DND-41 (cell line): ENCODE data around the gene BEST3.

Experiments used
- ATAC-seq: fragments of 200-7000 bp; cut with Tn5 transposase; 3 replicates; pipeline ENCODE4 v1.9.1; 2021; ENCODE audit warnings: low read depth; ENCODE audit not compliant: insufficient read depth
- DNase-seq: peaks from one replicate; pipeline ENCODE4 v3.0.0-alpha.2; 2020
- H2AFZ ChIP-seq: 2 replicates; pipeline ENCODE4 v1.6.0; 2012; ENCODE audit warnings: low read depth, low read length
- H3K27ac ChIP-seq: 2 replicates; pipeline ENCODE4 v1.5.1; 2012; ENCODE audit warnings: low read length, inconsistent platforms
- H3K27me3 ChIP-seq: fragments of 200-600 bp; sonication (generic); 2 replicates; pipeline ENCODE4 v1.6.0; 2012; ENCODE audit warnings: low read length, mild to moderate bottlenecking, inconsistent platforms; ENCODE audit not compliant: insufficient read depth, poor library complexity
- H3K36me3 ChIP-seq: 2 replicates; pipeline ENCODE4 v1.5.1; 2012; ENCODE audit warnings: low read length, inconsistent platforms; ENCODE audit not compliant: insufficient read depth
- H3K4me1 ChIP-seq: 2 replicates; pipeline ENCODE4 v1.5.1; 2012; ENCODE audit warnings: mild to moderate bottlenecking, low read length; ENCODE audit not compliant: insufficient read depth
- H3K4me2 ChIP-seq: 2 replicates; pipeline ENCODE4 v1.6.0; 2012; ENCODE audit warnings: mild to moderate bottlenecking, moderate library complexity, low read length, inconsistent platforms; ENCODE audit not compliant: insufficient read depth
- H3K4me3 ChIP-seq, 2 experiments: fragments of 200-600 bp in 1 of 2; shearing (Covaris generic) in 1 of 2; 2 replicates each; pipeline ENCODE4 v1.5.1; 2012 to 2016; ENCODE audit warnings: inconsistent platforms in 2 of 2, low read length in 2 of 2, mild to moderate bottlenecking in 2 of 2, low read depth in 1 of 2, moderate library complexity in 1 of 2
- H3K79me2 ChIP-seq: 2 replicates; pipeline ENCODE4 v1.6.0; 2012; ENCODE audit warnings: low read length, inconsistent platforms; ENCODE audit not compliant: insufficient read depth
- H3K9ac ChIP-seq: 2 replicates; pipeline ENCODE4 v1.6.0; 2012; ENCODE audit warnings: low read depth, mild to moderate bottlenecking, inconsistent platforms, low read length, moderate library complexity
- H3K9me3 ChIP-seq: 2 replicates; pipeline ENCODE4 v1.5.1; 2012; ENCODE audit warnings: low read length, moderate library complexity, mild to moderate bottlenecking, inconsistent platforms; ENCODE audit not compliant: insufficient read depth, severe bottlenecking
- H4K20me1 ChIP-seq: 2 replicates; pipeline ENCODE4 v1.6.0; 2012; ENCODE audit warnings: low read length; ENCODE audit not compliant: insufficient read depth
- EZH2 ChIP-seq: IDR thresholded peaks from 3 replicates; pipeline ENCODE4 v1.6.1; 2012; ENCODE audit warnings: borderline replicate concordance, low read depth, mild to moderate bottlenecking, moderate library complexity, low read length, inconsistent platforms; ENCODE audit not compliant: severe bottlenecking
- TF ChIP-seq, protein P1 (sequence below): IDR thresholded peaks from 2 replicates; pipeline ENCODE4 v1.5.1; 2012; ENCODE audit warnings: borderline replicate concordance, low read length, moderate library complexity, mild to moderate bottlenecking; ENCODE audit not compliant: poor library complexity, severe bottlenecking; ENCODE audit errors: extremely low read depth

Gene BEST3

DNA sequence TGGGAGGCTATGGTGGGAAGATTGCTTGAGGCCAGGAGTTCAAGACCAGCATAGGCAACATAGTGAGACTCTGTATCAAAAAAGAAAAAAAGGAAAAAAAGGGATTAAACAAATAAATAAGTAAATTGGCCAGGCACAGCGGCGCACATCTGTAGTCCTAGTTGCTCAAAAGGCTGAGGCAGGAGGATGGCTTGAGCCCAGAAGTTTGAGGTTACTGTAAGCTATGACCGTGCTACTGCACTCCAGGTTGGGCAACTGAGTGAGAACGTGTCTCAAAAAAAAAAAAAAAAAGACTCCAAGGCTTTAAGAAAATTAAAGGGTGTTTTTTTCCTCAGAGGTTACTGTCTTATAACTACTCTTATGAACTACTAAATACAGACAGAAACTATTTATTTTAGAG, 11.7 kb downstream of the BEST3 start:
- Histone ChIP-seq H3K36me3 (no peaks in the 10 kb centered on the region), H3K27ac (no peak overlapping the region), H2AFZ (no peak overlapping the region), H3K9me3 (no peaks in the 10 kb centered on the region), H3K4me3 (no peak overlapping the region), H3K27me3 (peaks cover 4% of the 10 kb centered on the region), H3K4me2 (no peak overlapping the region), H3K79me2 (no peaks in the 10 kb centered on the region), H3K4me1 (no peaks in the 10 kb centered on the region), H4K20me1 (no peaks in the 10 kb centered on the region), H3K9ac (no peak overlapping the region)
- TF ChIP-seq, protein P1, sequence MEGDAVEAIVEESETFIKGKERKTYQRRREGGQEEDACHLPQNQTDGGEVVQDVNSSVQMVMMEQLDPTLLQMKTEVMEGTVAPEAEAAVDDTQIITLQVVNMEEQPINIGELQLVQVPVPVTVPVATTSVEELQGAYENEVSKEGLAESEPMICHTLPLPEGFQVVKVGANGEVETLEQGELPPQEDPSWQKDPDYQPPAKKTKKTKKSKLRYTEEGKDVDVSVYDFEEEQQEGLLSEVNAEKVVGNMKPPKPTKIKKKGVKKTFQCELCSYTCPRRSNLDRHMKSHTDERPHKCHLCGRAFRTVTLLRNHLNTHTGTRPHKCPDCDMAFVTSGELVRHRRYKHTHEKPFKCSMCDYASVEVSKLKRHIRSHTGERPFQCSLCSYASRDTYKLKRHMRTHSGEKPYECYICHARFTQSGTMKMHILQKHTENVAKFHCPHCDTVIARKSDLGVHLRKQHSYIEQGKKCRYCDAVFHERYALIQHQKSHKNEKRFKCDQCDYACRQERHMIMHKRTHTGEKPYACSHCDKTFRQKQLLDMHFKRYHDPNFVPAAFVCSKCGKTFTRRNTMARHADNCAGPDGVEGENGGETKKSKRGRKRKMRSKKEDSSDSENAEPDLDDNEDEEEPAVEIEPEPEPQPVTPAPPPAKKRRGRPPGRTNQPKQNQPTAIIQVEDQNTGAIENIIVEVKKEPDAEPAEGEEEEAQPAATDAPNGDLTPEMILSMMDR = no peak
- no peak for TF ChIP-seq EZH2
- no peak for DNase-seq
- ATAC-seq = no peak

DNA sequence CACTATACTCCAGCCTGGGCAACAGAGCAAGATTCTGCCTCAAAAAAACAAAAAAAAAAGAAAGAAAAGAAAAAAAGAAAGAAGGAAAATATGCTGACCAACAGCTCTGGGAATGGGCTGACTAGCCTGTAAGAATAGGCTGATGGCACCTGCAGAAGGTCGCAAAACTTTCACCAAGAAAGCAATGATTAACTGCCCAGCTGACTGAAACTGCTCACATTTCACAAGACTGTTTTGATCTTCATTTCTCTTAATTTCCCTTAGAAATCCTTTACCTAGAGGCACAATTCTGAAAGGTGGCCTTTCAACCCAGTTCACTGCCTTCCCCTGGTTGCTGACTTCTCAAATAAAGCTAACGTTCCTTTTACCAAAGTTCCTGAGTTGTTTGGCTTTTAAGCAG, 12.4 kb downstream of the BEST3 start:
- no peak for TF ChIP-seq EZH2
- TF ChIP-seq, protein P1 = no peak
- Histone ChIP-seq H3K4me2 (no peak overlapping the region), H3K9me3 (no peaks in the 10 kb centered on the region), H2AFZ (no peak overlapping the region), H4K20me1 (no peaks in the 10 kb centered on the region), H3K79me2 (no peaks in the 10 kb centered on the region), H3K36me3 (no peaks in the 10 kb centered on the region), H3K27ac (no peak overlapping the region), H3K9ac (no peak overlapping the region), H3K4me3 (no peak overlapping the region), H3K27me3 (peaks cover 4% of the 10 kb centered on the region), H3K4me1 (no peaks in the 10 kb centered on the region)
- DNase-seq (no peak), ATAC-seq (no peak)

DNA sequence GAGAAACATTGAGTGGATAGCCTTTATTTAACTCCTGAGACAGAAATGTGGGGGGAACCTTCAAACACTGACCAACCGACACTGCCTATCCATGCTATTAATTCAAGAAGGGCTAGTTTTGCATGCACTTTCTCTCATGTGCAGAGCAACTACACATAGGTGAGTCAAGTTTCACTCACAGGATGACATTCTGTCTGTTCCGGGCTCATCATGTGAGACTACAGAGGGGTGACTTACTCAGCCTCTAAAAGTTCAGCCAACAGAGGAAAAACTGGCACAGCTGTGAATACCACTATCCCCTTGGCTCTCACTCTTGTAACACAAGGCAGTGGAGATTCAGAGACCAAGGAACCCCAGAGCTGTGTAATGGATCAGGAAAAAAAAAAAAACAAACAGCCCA, 13.3 kb downstream of the BEST3 start:
- TF ChIP-seq, protein P1 = no peak
- TF ChIP-seq EZH2 = no peak
- Histone ChIP-seq H3K4me2 (no peak overlapping the region), H3K27me3 (peaks cover 4% of the 10 kb centered on the region), H4K20me1 (no peaks in the 10 kb centered on the region), H3K79me2 (no peaks in the 10 kb centered on the region), H3K27ac (no peak overlapping the region), H3K9ac (no peak overlapping the region), H3K4me3 (no peak overlapping the region), H3K9me3 (no peaks in the 10 kb centered on the region), H2AFZ (no peak overlapping the region), H3K4me1 (no peaks in the 10 kb centered on the region), H3K36me3 (no peaks in the 10 kb centered on the region)
- DNase-seq (no peak), ATAC-seq (no peak)

DNA sequence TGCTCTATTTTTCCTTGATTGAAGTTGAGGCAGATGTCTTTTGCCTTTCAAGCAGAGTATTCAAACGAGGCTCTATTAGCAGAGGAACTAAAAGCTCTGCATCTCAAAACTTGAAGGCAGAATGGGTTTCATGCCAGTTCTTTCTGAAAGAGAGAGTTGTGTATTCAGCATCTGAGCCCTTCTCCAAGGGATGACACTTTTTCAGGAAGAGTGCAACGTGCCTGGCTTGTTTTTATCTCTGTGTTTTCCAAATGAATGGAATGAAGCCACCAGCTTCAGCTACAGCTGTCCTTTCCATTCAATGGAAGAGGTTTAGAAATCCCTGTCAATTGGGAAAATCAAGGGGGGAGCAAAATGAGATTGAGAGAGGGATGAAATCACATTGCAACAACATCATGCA, 14.6 kb downstream of the BEST3 start:
- H3K4me2 ChIP-seq = no peak overlapping the region
- TF ChIP-seq EZH2 = no peak
- TF ChIP-seq, protein P1 = no peak
- no peaks in the 10 kb centered on the region for H3K9me3 ChIP-seq
- no peaks in the 10 kb centered on the region for H3K79me2 ChIP-seq
- H3K9ac ChIP-seq = no peak overlapping the region
- H3K27ac ChIP-seq = no peak overlapping the region
- DNase-seq = no peak
- H2AFZ ChIP-seq = no peak overlapping the region
- no peaks in the 10 kb centered on the region for H4K20me1 ChIP-seq
- H3K36me3 ChIP-seq = no peaks in the 10 kb centered on the region
- H3K4me1 ChIP-seq = no peaks in the 10 kb centered on the region
- H3K4me3 ChIP-seq = no peak overlapping the region
- no peak for ATAC-seq
- peaks cover 4% of the 10 kb centered on the region for H3K27me3 ChIP-seq
